GM12878 (cell line): ENCODE data around the gene TNFSF8. TPM values are rescaled to one million over a fixed set of nuclear protein-coding genes. Genes with fewer than 3 reads are reported as not detected.
A peak's percentile ranks its signal among the peaks of the same experiment; 100 is the strongest.

Experiments used
- ATAC-seq: fragments of 200-7000 bp; cut with Tn5 transposase; 3 replicates; pipeline ENCODE4 v1.9.1; 2020; ENCODE audit warnings: mild to moderate bottlenecking, moderate library complexity
- Bru-seq: library from RNA; stranded (reverse); fragments of 400-500 nt; gene quantifications from one replicate; lab custom pipeline; 2021; lab: Mats Ljungman, UMichigan
- BruChase-seq, 2 experiments: library from RNA; stranded (reverse); fragments of 400-500 nt; gene quantifications; one replicate each; lab custom pipeline; 2021; lab: Mats Ljungman, UMichigan
- BruUV-seq: library from RNA; stranded (reverse); fragments of 400-500 nt; replicated peaks from 2 replicates; lab custom pipeline; 2021; lab: Mats Ljungman, UMichigan
- CTCF ChIA-PET: fragments of 300-600 bp; sonication (Branson Sonifier 250); formaldehyde crosslinking; extraction: SDS; loops from one replicate; lab custom pipeline; 2021; ENCODE audit warnings: inconsistent platforms; lab: Yijun Ruan, JAX
- POLR2A ChIA-PET: fragments of 350-600 bp; formaldehyde crosslinking; extraction: SDS; loops from one replicate; lab custom pipeline; 2021; ENCODE audit warnings: inconsistent platforms; lab: Charles Lee
- RAD21 ChIA-PET: fragments of 300-600 bp; sonication (Branson Sonifier 250); formaldehyde crosslinking; loops from one replicate; lab custom pipeline; 2023; ENCODE audit warnings: antibody characterized with exemption; ENCODE audit not compliant: unreplicated experiment; lab: Charles Lee
- SMC1A ChIA-PET: fragments of 300-600 bp; sonication (Branson Sonifier 250); formaldehyde crosslinking; loops from one replicate; lab custom pipeline; 2023; ENCODE audit not compliant: unreplicated experiment, uncharacterized antibody; lab: Charles Lee
- DNase-seq: peaks from one replicate; pipeline ENCODE4 v3.0.0-alpha.2; 2011; ENCODE audit warnings: low read depth, low spot score
- FAIRE-seq: peaks from 3 replicates; lab custom pipeline; 2011; peaks lifted over from hg19 to GRCh38; lab: Jason Lieb, UNC
- H2AFZ ChIP-seq: 2 replicates; pipeline ENCODE4 v1.6.0; 2011; ENCODE audit warnings: low read depth, low read length, control low read depth; ENCODE audit not compliant: control insufficient read depth
- H3K27ac ChIP-seq: 2 replicates; pipeline ENCODE4 v1.5.1; 2011; ENCODE audit warnings: control low read depth; ENCODE audit not compliant: control insufficient read depth, insufficient read depth
- H3K27me3 ChIP-seq, 2 experiments: replicated peaks in 1 of 2; 2 replicates each; pipeline versions ENCODE4 v1.6.0 to v1.6.1; 2011; ENCODE audit warnings: low read length in 1 of 2; ENCODE audit not compliant: control insufficient read depth in 2 of 2, insufficient read depth in 2 of 2
- H3K36me3 ChIP-seq, 2 experiments: 2 replicates each; pipeline ENCODE4 v1.5.1; 2011; ENCODE audit warnings: low read length in 1 of 2; ENCODE audit not compliant: control insufficient read depth in 2 of 2, insufficient read depth in 2 of 2
- H3K4me1 ChIP-seq: 2 replicates; pipeline ENCODE4 v1.6.1; 2011; ENCODE audit warnings: mild to moderate bottlenecking, low read length, moderate library complexity, mixed read lengths; ENCODE audit not compliant: control insufficient read depth, insufficient read depth
- H3K4me2 ChIP-seq: 2 replicates; pipeline ENCODE4 v1.6.0; 2011; ENCODE audit warnings: control low read depth; ENCODE audit not compliant: control insufficient read depth, insufficient read depth
- H3K4me3 ChIP-seq: fragments of 200-600 bp; sonication (generic); 2 replicates; pipeline ENCODE4 v1.5.1; 2016
- H3K79me2 ChIP-seq: 2 replicates; pipeline ENCODE4 v1.6.0; 2011; ENCODE audit warnings: low read length; ENCODE audit not compliant: control insufficient read depth, insufficient read depth
- H3K9ac ChIP-seq: 2 replicates; pipeline ENCODE4 v1.8.0; 2011; ENCODE audit warnings: low read length, control low read depth, mixed read lengths; ENCODE audit not compliant: control insufficient read depth, insufficient read depth
- H3K9me3 ChIP-seq: replicated peaks from 3 replicates; pipeline ENCODE4 v1.5.1; 2011; ENCODE audit warnings: mild to moderate bottlenecking, low read length; ENCODE audit not compliant: control insufficient read depth, insufficient read depth
- H4K20me1 ChIP-seq: 2 replicates; pipeline ENCODE4 v1.6.0; 2011; ENCODE audit not compliant: control insufficient read depth, insufficient read depth
- BHLHE40 ChIP-seq, 2 experiments: fragments of 450-650 bp in 1 of 2; IDR thresholded peaks; 2 replicates each; pipeline ENCODE4 v1.6.1; 2011 to 2017; ENCODE audit warnings: low read depth in 2 of 2, borderline replicate concordance in 1 of 2, improper control_type of control experiment in 1 of 2, low read length in 1 of 2, mild to moderate bottlenecking in 1 of 2
- CREM ChIP-seq: IDR thresholded peaks from 2 replicates; pipeline ENCODE4 v1.6.1; 2014; ENCODE audit warnings: antibody characterized with exemption, low read depth
- DPF2 ChIP-seq: fragments of 450-650 bp; IDR thresholded peaks from 2 replicates; pipeline ENCODE4 v1.6.1; 2017; ENCODE audit warnings: mild to moderate bottlenecking
- EZH2 ChIP-seq: IDR thresholded peaks from 2 replicates; pipeline ENCODE4 v1.6.1; 2012; ENCODE audit warnings: low read depth, mild to moderate bottlenecking, control low read depth, inconsistent platforms, low read length, borderline replicate concordance; ENCODE audit not compliant: control insufficient read depth
- FOXM1 ChIP-seq: IDR thresholded peaks from 2 replicates; pipeline ENCODE4 v1.6.1; 2012; ENCODE audit warnings: low read depth, mild to moderate bottlenecking, inconsistent platforms, low read length, moderate library complexity
- IKZF2 ChIP-seq, 2 experiments: fragments of 450-650 bp; IDR thresholded peaks; 2 replicates each; pipeline ENCODE4 v1.6.1; 2017; ENCODE audit warnings: mild to moderate bottlenecking in 2 of 2, moderate library complexity in 2 of 2
- NR2C2 ChIP-seq: IDR thresholded peaks from 2 replicates; pipeline ENCODE4 v1.6.1; 2011; ENCODE audit warnings: borderline replicate concordance, low read depth; ENCODE audit not compliant: control insufficient read depth, insufficient read length
- PAX5 ChIP-seq: IDR thresholded peaks from 2 replicates; pipeline ENCODE4 v1.6.1; 2011; ENCODE audit warnings: low read depth, low read length, borderline replicate concordance
- POLR2AphosphoS2 ChIP-seq: IDR thresholded peaks from 2 replicates; pipeline ENCODE4 v1.6.1; 2011; ENCODE audit warnings: low read depth, mild to moderate bottlenecking, low read length, improper control_type of control experiment, moderate library complexity
- RAD51 ChIP-seq: fragments of 450-650 bp; IDR thresholded peaks from 2 replicates; pipeline ENCODE4 v1.6.1; 2016; ENCODE audit warnings: moderate library complexity, mild to moderate bottlenecking, inconsistent platforms
- RELB ChIP-seq: fragments of 450-650 bp; IDR thresholded peaks from 2 replicates; pipeline ENCODE4 v1.6.1; 2017; ENCODE audit warnings: low read depth, mild to moderate bottlenecking, moderate library complexity
- RUNX3 ChIP-seq: IDR thresholded peaks from 2 replicates; pipeline ENCODE4 v1.6.1; 2012; ENCODE audit warnings: low read length, inconsistent platforms
- TCF12 ChIP-seq: IDR thresholded peaks from 2 replicates; pipeline ENCODE4 v1.6.1; 2011; ENCODE audit warnings: low read depth, mild to moderate bottlenecking, low read length
- ZNF274 ChIP-seq: IDR thresholded peaks from one replicate; pipeline ENCODE4 v1.8.0; 2011; ENCODE audit not compliant: insufficient read length, insufficient read depth
- WGBS: methylation state at CpG from one replicate; pipeline ENCODE4 v1.1.6; 2016; ENCODE audit warnings: low lambda C conversion rate; ENCODE audit not compliant: insufficient replicate concordance, insufficient coverage; ENCODE audit errors: missing lambda C conversion rate; 5-methylcytosine and 5-hydroxymethylcytosine counted together
- in situ Hi-C: fragments of 300-500 bp; cut with MboI; formaldehyde crosslinking; loops from 9 replicates; pipeline ENCODE4 v1.14.3; 2018; ENCODE audit warnings: mixed read lengths
- intact Hi-C: fragments of 100-400 bp; cut with micrococcal nuclease; formaldehyde crosslinking; loops from one replicate; pipeline ENCODE4 v1.14.2; 2022; ENCODE audit not compliant: unreplicated experiment
- long read RNA-seq, 2 experiments: library from polyadenylated mRNA; unstranded; transcript quantifications; one replicate each; pipeline ENCODE4 v2.0.0, GENCODE V29; 2019 to 2020
- polyA minus RNA-seq, 3 experiments: library from RNA; depleted of rRNA, polyadenylated mRNA; stranded (reverse); fragments of >200 nt; gene quantifications; 2 replicates each; pipeline ENCODE4 v1.2.3, GENCODE V29; 2011
- polyA plus RNA-seq, 11 experiments: library from polyadenylated mRNA; depleted of rRNA in 4 of 11; unstranded in 6 of 11; stranded (reverse) in 5 of 11; fragments of >200 nt; fragmentation: Nextera tagmentation in 4 of 11; fragmentation: Illumina TruSeq in 1 of 11; extraction: Ambion mirVana in 4 of 11; extraction: Trizol in 1 of 11; gene quantifications; 1 replicate in 1 of 11; 2 replicates in 10 of 11; pipeline versions ENCODE4 v1.2.1 to v1.2.3, GENCODE V29; 2011 to 2016; ENCODE audit warnings: inconsistent platforms in 2 of 11, missing spikeins in 2 of 11, low read depth in 1 of 11
- total RNA-seq, 4 experiments: library from RNA; depleted of rRNA in 3 of 4; stranded (reverse); fragments of >200 nt in 3 of 4; fragmentation: Illumina TruSeq in 1 of 4; extraction: Trizol in 1 of 4; gene quantifications; 2 replicates each; pipeline versions ENCODE4 v1.2.1 to v1.2.3, GENCODE V29; 2013 to 2021
- TF ChIP-seq, protein P1 (sequence below): IDR thresholded peaks from 2 replicates; pipeline ENCODE4 v1.6.1; 2012; ENCODE audit warnings: low read depth, low read length, improper control_type of control experiment
- TF ChIP-seq, protein P2 (sequence below): IDR thresholded peaks from 2 replicates; pipeline ENCODE4 v1.6.1; 2011; ENCODE audit warnings: borderline replicate concordance, low read depth, mild to moderate bottlenecking, moderate library complexity, mixed read lengths, low read length; ENCODE audit not compliant: insufficient read depth; ENCODE audit errors: extremely low read length

TNFSF8 gene
- not detected in 2 replicates for total RNA-seq (2013; cell fraction: nucleolus; rRNA removed)
- total RNA-seq (2014; rRNA removed) (not detected in 2 replicates), total RNA-seq (2014; rRNA removed; fragmentation: Illumina TruSeq; extraction: Trizol) (not detected in 2 replicates), total RNA-seq (2021) (0.11 and 0.15 TPM in 2 replicates), polyA plus RNA-seq (2011; rRNA removed) (0.04 and 0.10 TPM in 2 replicates), polyA plus RNA-seq (2014; fragmentation: Illumina TruSeq; extraction: Trizol) (not detected in 2 replicates), polyA plus RNA-seq (2014; fragmentation: Nextera tagmentation; extraction: Ambion mirVana) (under 1 TPM in 1 of 2 experiments, not detected in 1; 0.29 TPM), polyA plus RNA-seq (2014; rRNA removed) (not detected in 2 replicates), polyA plus RNA-seq (2016; fragmentation: Nextera tagmentation; extraction: Ambion mirVana) (not detected), polyA minus RNA-seq (2011; rRNA and poly(A)+ RNA removed) (0.22 TPM in 1 of 2 replicates, not detected in the other), Bru-seq, nascent RNA (percentile 9 among the genes with signal in this experiment), BruChase-seq, experiment 1, labeled RNA remaining after a 6-hour chase (percentile 5 among the genes with signal in this experiment), BruChase-seq, experiment 2, labeled RNA remaining after a 2-hour chase (not detected)
- polyA plus RNA-seq (2011; ENCODE audit: low read depth), result not detected
- polyA plus RNA-seq (2011; cell fraction: cytosol; rRNA removed), result 0.03 and 0.04 TPM in 2 replicates
- 0.09 TPM in 1 of 2 replicates, not detected in the other for polyA plus RNA-seq (2011; cell fraction: nucleus; rRNA removed)
- not detected in 2 replicates for polyA plus RNA-seq (2012)
- polyA minus RNA-seq (2011; cell fraction: cytosol; rRNA and poly(A)+ RNA removed), result not detected in 2 replicates
- polyA minus RNA-seq (2011; cell fraction: nucleus; rRNA and poly(A)+ RNA removed), result not detected in 2 replicates
- long read RNA-seq, experiment 1, result 0 reads
- long read RNA-seq, experiment 2, result 0 reads

- no TSS peak for BruUV-seq
- WGBS, result 12% methylated on average over 24 of the region's 24 CpGs
- FAIRE-seq (no peak), DNase-seq (no peak), ATAC-seq (peak; percentile 64)
- H3K27me3 ChIP-seq, result peaks cover 6 to 22% of the 10 kb centered on the region in 2 experiments
- no peak within 1 kb of the TSS for H3K4me3 ChIP-seq
- SMC1A ChIA-PET, result interaction anchor here (1.0 to 2.6 kb wide), 8 partner anchors 10 to 594 kb away, joined by 3 to 9 read pairs (median 4); no protein-coding TSS in a partner anchor
- in situ Hi-C loops (no loop called here), intact Hi-C loops (no loop called here)
- no peak within 1 kb of the TSS for H2AFZ ChIP-seq
- RAD21 ChIA-PET, result no interaction called here
- H3K79me2 ChIP-seq, result no peaks in the 10 kb centered on the region
- no peak within 1 kb of the TSS for H3K27ac ChIP-seq
- peak within 1 kb of the TSS; percentile 13; the same call in 1 of the 2 replicates for H3K4me2 ChIP-seq
- no peak for TF ChIP-seq EZH2
- TF ChIP-seq TCF12, result no peak
- no peak for TF ChIP-seq NR2C2
- peak; percentile 42; the same call in 1 of the 2 replicates for TF ChIP-seq RUNX3
- TF ChIP-seq BHLHE40 (IDR thresholded peaks at IDR 0.05; ENCODE audit: borderline replicate concordance in 1 of 2, low read depth in 2 of 2, low read length in 1 of 2), result peak; percentile 53 to 73; a peak in 3 of 4 replicates
- no peak for TF ChIP-seq DPF2
- TF ChIP-seq, protein P1, sequence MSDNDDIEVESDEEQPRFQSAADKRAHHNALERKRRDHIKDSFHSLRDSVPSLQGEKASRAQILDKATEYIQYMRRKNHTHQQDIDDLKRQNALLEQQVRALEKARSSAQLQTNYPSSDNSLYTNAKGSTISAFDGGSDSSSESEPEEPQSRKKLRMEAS, result no peak
- TF ChIP-seq ZNF274, result no peak
- TF ChIP-seq PAX5, result no peak
- TF ChIP-seq POLR2AphosphoS2, result no peak
- TF ChIP-seq RAD51, result no peak
- peak; percentile 50; the same call in 1 of the 2 replicates for TF ChIP-seq CREM
- no peak for TF ChIP-seq RELB
- TF ChIP-seq IKZF2 (IDR thresholded peaks at IDR 0.05), result peak in 1 of 2 experiments; percentile 16; a peak in 1 of 4 replicates
- no peak for TF ChIP-seq FOXM1
- TF ChIP-seq, protein P2, sequence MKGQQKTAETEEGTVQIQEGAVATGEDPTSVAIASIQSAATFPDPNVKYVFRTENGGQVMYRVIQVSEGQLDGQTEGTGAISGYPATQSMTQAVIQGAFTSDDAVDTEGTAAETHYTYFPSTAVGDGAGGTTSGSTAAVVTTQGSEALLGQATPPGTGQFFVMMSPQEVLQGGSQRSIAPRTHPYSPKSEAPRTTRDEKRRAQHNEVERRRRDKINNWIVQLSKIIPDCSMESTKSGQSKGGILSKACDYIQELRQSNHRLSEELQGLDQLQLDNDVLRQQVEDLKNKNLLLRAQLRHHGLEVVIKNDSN, result no peak
- CTCF ChIA-PET, result no interaction called here
- no peaks in the 10 kb centered on the region for H3K36me3 ChIP-seq
- no peaks in the 10 kb centered on the region; the same call in 1 of the 2 replicates for H4K20me1 ChIP-seq
- POLR2A ChIA-PET, result no interaction called here
- no peak within 1 kb of the TSS for H3K9ac ChIP-seq
- H3K4me1 ChIP-seq, result peaks cover 5% of the 10 kb centered on the region; the same call in 1 of the 2 replicates
- H3K9me3 ChIP-seq, result no peaks in the 10 kb centered on the region
Observed at GRCh38 chr9:114930056-114930812, at the start of gene TNFSF8. Gene TNFSF8 (minus strand): TSS chr9:114930591. CDS start chr9:114930303, 288 bp downstream.
